IPS DF 6.9 (cell line): Measurements from ENCODE around the gene C5AR1.
"Not testable (repeated sequence)": the region's sequence is repeated elsewhere in the genome, so short reads cannot be mapped to it uniquely, and the experiment has no call there.

Source experiments
- DNase-seq: peaks from one replicate; pipeline ENCODE4 v3.0.0-alpha.2; 2013; ENCODE audit warnings: low read depth, low spot score
- H3K27ac ChIP-seq: one replicate; pipeline ENCODE4 v1.5.1; 2013; ENCODE audit warnings: low read length, control low read depth
- H3K27me3 ChIP-seq: 2 replicates; pipeline ENCODE4 v1.6.1; 2013; ENCODE audit warnings: mild to moderate bottlenecking, low read length; ENCODE audit not compliant: control insufficient read depth, insufficient read depth
- H3K36me3 ChIP-seq: 2 replicates; pipeline ENCODE4 v1.6.1; 2013; ENCODE audit warnings: low read length; ENCODE audit not compliant: control insufficient read depth, insufficient read depth
- H3K4me1 ChIP-seq: 2 replicates; pipeline ENCODE4 v1.6.1; 2013; ENCODE audit warnings: low read length; ENCODE audit not compliant: control insufficient read depth, insufficient read depth
- H3K4me3 ChIP-seq: 2 replicates; pipeline ENCODE4 v1.5.1; 2013; ENCODE audit warnings: mild to moderate bottlenecking, low read length
- H3K9me3 ChIP-seq: 2 replicates; pipeline ENCODE4 v1.6.1; 2013; ENCODE audit warnings: low read length, inconsistent platforms; ENCODE audit not compliant: control insufficient read depth, insufficient read depth
- whole genome bisulfite sequencing: extraction: QIAGEN DNeasy Blood & Tissue Kit; methylation state at CpG from one replicate; pipeline ENCODE4 v1.1.7; 2013; ENCODE audit warnings: mixed read lengths, missing lambda C conversion rate; ENCODE audit not compliant: insufficient read length, insufficient coverage; 5-methylcytosine and 5-hydroxymethylcytosine counted together

The C5AR1 gene

DNA sequence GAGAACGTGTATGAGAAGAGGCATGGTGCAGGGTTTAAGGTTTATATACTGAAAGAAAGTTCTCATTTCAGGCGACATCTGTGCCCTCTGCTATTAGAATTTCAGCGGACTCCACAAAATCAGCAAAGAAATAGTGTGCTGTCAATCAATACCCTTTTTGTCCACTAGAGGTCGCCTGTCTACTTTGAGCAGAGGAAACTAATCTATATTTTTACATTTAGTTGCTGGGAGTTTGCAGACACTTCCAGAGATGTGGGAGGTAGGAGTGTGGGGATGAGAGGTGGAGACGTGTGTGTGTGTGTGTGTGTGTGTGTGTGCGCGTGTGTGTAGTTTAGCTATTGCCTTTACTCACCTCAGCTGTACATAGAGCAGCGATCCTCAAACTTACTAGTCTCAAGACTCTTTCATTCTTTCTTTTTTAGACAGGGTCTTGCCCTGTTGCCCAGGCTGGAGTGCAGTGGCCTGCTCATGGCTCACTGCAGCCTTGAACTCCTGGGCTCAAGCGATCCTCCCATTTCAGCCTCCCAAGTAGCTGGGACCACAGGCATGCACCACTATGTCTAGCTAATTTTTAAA, 25.2 kb upstream of the C5AR1 start:
- Histone ChIP-seq H3K27me3 (no peaks in the 10 kb centered on the region), H3K9me3 (no peaks in the 10 kb centered on the region), H3K36me3 (no peaks in the 10 kb centered on the region), H3K4me3 (no peak overlapping the region), H3K4me1 (no peaks in the 10 kb centered on the region), H3K27ac (no peak overlapping the region)
- no peak for DNase-seq
- WGBS, result no CpG with 5 or more reads among the region's 9 CpGs

DNA sequence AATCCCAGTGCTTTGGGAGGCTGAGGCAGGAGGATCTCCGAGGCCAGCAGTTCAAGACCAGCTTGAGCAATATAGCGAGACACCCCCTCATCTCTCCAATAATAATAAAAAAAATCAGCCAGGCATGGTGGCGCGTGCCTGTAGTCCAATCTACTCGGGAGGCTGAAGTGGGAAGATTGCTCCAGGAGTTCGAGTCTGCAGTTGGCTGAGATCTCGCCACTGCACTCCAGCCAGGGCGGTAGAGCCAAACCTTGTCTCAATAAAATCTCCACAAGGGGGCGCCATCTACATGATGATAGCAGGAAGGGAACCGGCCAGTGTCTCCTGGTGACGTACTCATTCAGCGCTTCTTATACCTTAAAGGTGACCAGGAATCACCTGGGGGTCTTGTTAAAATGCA, 13.6 kb upstream of the C5AR1 start:
- Histone ChIP-seq H3K36me3 (no peaks in the 10 kb centered on the region), H3K4me3 (no peak overlapping the region), H3K27me3 (no peaks in the 10 kb centered on the region), H3K9me3 (no peaks in the 10 kb centered on the region), H3K27ac (no peak overlapping the region), H3K4me1 (peaks cover 2% of the 10 kb centered on the region; the same call in 1 of the 2 replicates)
- DNase-seq, result no peak
- WGBS, result no CpG with 5 or more reads among the region's 12 CpGs

DNA sequence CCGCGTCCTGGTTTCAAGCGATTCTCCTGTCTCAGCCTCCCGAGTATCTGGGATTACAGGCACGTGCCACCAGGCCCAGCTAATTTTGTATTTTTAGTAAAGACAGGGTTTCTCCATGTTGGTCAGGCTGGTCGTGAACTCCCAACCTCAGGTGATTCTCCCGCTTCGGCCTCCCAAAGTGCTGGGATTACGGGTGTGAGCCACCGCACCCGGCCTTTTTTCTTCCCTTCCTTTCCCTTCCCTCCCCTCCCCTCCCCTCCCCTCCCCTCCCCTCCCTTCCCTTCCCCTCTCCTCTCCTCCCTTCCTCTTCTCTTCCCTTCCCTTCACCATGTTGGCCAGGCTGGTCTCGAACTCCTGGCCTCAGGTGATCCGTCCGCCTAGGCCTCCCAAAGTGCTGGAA, 8.8 kb upstream of the C5AR1 start:
- not testable (repeated sequence) for H3K36me3 ChIP-seq, DNase-seq, H3K4me3 ChIP-seq, H3K9me3 ChIP-seq, H3K4me1 ChIP-seq, H3K27ac ChIP-seq, H3K27me3 ChIP-seq
- no CpG with 5 or more reads among the region's 14 CpGs for WGBS

DNA sequence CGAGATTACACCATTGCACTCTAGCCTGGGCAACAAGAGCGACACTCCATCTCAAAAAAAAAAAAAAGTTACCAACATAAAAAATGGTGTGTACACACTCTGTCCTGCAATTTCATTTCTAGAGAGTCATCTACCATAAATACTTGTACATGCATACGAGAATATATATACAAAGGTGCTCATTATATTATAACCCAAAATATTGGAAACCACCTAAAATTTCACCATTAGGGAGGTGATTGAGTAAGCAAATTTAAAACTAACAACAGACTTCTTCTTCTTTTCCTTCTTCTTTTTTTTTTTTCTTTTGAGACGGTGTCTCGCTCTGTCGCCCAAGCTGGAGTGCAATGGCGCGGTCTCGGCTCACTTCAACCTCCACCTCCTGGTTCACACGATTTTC, 7.4 kb upstream of the C5AR1 start:
- peaks cover 2% of the 10 kb centered on the region; the same call in 1 of the 2 replicates for H3K4me1 ChIP-seq
- no CpG with 5 or more reads among the region's 10 CpGs for WGBS
- H3K27me3 ChIP-seq, result no peaks in the 10 kb centered on the region
- no peak overlapping the region for H3K4me3 ChIP-seq
- no peaks in the 10 kb centered on the region for H3K9me3 ChIP-seq
- H3K27ac ChIP-seq, result no peak overlapping the region
- H3K36me3 ChIP-seq, result no peaks in the 10 kb centered on the region
- no peak for DNase-seq

DNA sequence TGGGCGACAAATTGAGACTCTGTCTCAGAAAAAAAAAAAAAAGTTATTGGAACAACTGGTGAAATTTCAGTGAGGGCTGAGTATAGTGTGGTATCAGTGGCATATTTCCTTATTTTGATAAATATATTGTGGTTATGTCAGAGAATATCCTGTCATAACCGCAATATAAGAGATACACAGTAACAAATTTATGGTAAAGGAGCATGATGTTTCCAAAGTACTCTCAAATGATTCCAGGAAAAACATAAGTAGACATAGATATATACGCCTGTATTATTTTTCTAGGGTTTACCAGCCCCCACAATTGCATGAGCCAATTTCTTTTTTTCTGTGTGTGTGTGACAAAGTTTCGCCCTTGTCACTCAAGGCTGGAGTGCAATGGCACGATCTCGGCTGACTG, 5.7 kb upstream of the C5AR1 start:
- no peaks in the 10 kb centered on the region for H3K27me3 ChIP-seq
- H3K4me1 ChIP-seq, result peaks cover 2% of the 10 kb centered on the region; the same call in 1 of the 2 replicates
- H3K4me3 ChIP-seq, result no peak overlapping the region
- no peak overlapping the region for H3K27ac ChIP-seq
- DNase-seq, result no peak
- no CpG with 5 or more reads among the region's 6 CpGs for WGBS
- H3K36me3 ChIP-seq, result no peaks in the 10 kb centered on the region
- H3K9me3 ChIP-seq, result no peaks in the 10 kb centered on the region

DNA sequence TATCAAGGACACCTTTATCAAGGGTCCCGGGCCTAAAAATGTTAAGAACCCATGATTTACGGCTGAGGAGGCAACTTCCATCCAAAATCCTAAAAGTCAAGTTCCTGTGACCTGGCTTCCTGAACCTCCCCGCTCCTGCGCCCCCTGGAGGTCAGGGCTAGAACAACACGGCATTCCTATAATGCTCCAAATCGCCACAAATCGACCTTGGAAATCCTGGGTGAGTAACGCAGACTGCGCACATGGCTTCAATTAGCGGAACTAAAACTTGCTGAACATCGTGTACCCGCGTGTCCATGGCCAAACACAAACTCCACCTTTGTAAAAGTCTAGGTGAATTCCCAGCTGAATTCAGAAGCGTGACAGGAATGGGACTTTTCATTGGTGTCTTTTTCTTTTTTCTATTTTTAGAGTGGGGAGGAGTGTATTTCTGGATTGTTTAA, 4.3 kb upstream of the C5AR1 start:
- Histone ChIP-seq H3K27me3 (no peaks in the 10 kb centered on the region), H3K4me3 (no peak overlapping the region), H3K36me3 (no peaks in the 10 kb centered on the region), H3K4me1 (no peaks in the 10 kb centered on the region), H3K9me3 (no peaks in the 10 kb centered on the region), H3K27ac (no peak overlapping the region)
- no peak for DNase-seq
- no CpG with 5 or more reads among the region's 14 CpGs for WGBS

DNA sequence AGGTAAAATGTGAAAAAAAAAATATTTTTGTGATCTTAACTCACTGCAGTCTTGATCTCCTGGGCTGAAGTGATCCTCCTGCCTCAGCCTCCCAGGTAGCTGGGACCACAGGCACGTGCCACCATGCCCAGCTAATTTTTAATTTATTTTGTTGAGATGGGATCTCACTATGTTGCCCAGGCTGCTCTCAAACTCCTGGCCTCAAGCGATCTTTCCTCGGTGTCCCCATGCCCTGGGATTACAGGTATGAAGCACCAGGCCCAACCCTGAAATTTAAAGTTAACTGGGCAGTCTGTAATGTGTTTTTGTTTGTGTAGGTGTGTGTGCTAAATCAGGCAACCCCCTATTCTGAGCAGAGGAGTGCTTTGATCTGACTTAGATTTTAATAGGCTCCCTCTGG, 3.4 kb upstream of the C5AR1 start:
- no CpG with 5 or more reads among the region's 3 CpGs for WGBS
- no peak for DNase-seq
- no peak overlapping the region for H3K4me3 ChIP-seq
- peaks cover 1% of the 10 kb centered on the region; the same call in 1 of the 2 replicates for H3K27me3 ChIP-seq
- H3K36me3 ChIP-seq, result no peaks in the 10 kb centered on the region
- H3K9me3 ChIP-seq, result no peaks in the 10 kb centered on the region
- H3K4me1 ChIP-seq, result no peaks in the 10 kb centered on the region
- H3K27ac ChIP-seq, result no peak overlapping the region

DNA sequence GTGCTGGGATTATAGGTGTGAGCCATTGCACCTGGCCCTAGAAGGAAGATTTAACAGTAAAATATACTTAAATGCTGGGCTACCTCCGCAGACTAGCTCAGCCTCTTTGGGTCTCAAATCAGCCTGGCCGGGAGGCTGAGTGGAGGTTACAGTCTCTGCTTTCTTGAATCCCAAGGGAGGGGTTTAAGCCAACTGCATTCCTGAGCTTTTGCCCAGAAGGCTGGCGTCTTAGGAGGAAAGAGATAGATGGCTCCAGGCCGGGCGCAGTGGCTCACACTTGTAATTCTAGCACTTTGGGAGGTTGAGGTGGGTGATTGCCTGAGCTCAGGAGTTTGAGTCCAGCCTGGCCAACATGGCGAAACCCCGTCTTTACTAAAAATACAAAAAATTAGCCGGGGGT, 623 bp upstream of the C5AR1 start:
- Histone ChIP-seq H3K36me3 (no peaks in the 10 kb centered on the region), H3K27ac (no peak overlapping the region), H3K27me3 (peaks cover 1% of the 10 kb centered on the region; the same call in 1 of the 2 replicates), H3K4me1 (no peaks in the 10 kb centered on the region), H3K9me3 (no peaks in the 10 kb centered on the region), H3K4me3 (no peak overlapping the region)
- no CpG with 5 or more reads among the region's 8 CpGs for WGBS
- DNase-seq, result no peak

DNA sequence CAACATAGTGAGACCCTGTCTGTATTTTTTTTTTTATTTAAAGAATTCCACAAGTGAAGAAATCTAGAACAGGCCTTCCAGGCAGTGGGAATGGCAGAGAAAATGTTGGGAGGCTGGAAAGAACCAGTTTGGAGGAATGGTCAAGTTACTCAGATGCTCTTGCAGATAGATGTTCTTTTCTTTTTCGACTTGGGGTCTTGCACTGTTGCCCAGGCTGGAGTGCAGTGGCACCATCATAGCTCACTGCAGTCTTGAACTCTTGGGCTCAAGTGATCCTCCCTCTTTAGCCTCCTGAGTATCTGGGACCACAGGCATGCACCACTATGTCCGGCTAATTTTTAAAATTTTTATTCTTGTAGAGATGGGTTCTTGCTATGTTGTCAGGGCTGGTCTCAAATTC, 662 bp downstream of the C5AR1 start:
- Histone ChIP-seq H3K4me3 (no peak overlapping the region), H3K27ac (no peak overlapping the region), H3K4me1 (no peaks in the 10 kb centered on the region), H3K9me3 (no peaks in the 10 kb centered on the region), H3K27me3 (peaks cover 1% of the 10 kb centered on the region; the same call in 1 of the 2 replicates), H3K36me3 (no peaks in the 10 kb centered on the region)
- no CpG with 5 or more reads among the region's 2 CpGs for WGBS
- no peak for DNase-seq

DNA sequence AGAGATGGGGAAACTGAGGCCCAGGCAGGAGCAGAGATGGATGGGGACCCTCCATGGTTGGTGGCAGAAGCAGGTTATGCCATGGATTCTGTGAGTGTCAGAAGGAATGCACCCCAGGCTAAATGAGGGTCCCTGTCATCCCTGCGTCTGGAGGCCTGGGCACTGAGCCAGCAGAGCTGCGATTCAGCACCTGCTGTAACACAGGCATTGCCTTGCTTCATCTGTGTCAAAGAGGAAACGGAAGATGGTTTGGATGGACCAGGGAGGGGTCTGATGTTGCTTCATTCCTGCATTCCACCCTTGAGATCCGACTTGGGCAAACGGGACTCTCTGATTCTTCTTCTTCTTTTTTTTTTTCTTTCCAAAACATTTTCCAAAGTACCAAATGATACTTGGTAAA, 1.2 kb downstream of the C5AR1 start:
- no peak for DNase-seq
- Histone ChIP-seq H3K4me1 (no peaks in the 10 kb centered on the region), H3K27ac (no peak overlapping the region), H3K4me3 (no peak overlapping the region), H3K36me3 (no peaks in the 10 kb centered on the region), H3K9me3 (no peaks in the 10 kb centered on the region), H3K27me3 (peaks cover 1% of the 10 kb centered on the region; the same call in 1 of the 2 replicates)
- no CpG with 5 or more reads among the region's 5 CpGs for WGBS

DNA sequence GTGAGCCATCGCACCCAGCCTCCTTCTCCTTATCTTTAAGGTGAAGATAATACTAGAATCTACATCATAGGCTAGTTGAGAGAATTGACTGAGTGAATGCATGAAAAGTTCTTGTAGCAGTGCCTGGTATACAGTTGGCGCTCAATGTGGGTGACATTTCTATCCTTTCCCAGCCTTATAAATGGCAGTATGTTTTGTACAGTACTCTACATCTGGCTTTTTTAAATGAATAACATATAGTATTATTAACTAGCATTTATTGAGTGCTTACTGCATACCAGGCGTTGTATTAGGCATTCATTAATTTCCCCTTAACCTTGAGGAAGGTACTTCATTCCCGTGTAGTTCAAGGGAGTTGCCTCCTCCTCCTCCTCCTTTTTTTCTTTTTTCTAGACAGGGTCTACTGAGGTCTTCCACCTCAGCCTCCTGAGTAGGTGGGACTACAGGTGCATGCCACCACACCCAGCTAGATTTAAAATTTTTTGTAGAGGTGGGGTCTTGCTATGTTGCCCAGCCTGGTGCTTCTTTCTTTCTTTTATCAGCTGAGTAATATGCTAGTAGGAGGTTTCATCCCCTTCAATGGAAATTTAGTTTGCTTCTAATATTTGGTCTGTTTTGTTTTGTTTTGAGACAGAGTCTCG, 2.8 kb downstream of the C5AR1 start:
- DNase-seq, result no peak
- Histone ChIP-seq H3K27ac (no peak overlapping the region), H3K9me3 (no peaks in the 10 kb centered on the region), H3K27me3 (peaks cover 1% of the 10 kb centered on the region; the same call in 1 of the 2 replicates), H3K4me3 (no peak overlapping the region), H3K36me3 (no peaks in the 10 kb centered on the region), H3K4me1 (no peaks in the 10 kb centered on the region)
- no CpG with 5 or more reads among the region's 5 CpGs for whole genome bisulfite sequencing
